RPMI8226 (cell line): ENCODE data around the gene NMD3.
"Not testable (repeated sequence)": the region's sequence is repeated elsewhere in the genome, so short reads cannot be mapped to it uniquely, and the experiment has no call there.

Experiments
- DNase-seq: peaks from one replicate; pipeline ENCODE4 v3.0.0-alpha.2; 2015

Gene NMD3

DNA sequence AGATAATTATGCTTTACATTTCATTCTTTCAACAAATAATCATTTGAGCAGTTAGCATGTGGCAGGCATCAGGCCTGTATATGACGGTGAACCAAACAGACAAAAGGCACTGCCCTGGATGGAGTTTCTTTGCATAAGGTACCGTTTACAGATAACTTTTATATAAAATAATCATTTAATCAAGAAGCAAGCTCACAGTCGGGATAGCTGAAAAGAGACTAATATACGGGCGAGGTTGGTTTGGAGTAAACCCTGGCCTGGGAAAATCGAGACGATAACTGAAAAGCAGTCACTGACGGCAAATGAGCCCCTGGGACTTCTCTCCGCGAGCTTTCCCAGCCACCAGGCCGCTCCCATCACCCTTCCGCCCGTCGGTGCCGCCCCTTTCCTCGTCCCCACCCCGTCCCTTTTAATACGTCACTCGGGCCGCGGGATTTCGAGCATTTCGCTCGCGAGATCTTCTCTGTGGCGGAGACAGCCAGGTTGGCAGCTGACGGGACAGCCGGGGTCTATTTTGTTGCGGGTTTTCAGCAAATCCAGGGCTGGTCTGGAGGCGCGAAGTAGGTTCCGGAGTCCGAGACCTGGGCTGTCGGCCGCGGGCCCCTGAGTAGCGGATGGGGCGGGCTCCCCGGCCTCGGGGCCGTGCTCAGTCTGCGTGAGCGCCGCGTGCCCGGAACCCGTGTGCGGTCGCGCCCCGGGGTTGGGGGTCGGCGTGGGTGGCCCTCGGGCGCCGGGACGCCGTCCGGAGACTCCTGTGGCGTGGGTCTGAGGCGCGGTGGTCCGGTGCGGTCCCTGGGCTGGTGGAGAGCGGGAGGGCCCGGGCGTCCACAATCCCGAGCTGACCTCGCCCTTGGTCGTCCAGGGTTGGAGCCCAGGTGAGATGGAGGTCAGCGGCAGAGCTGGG is at the start of gene NMD3:
Gene NMD3 (plus strand): TSS at position 462 of the 904 bp plus-strand sequence. CDS start 703 bp downstream, outside the sequence.
- peak; percentile 99 for DNase-seq

DNA sequence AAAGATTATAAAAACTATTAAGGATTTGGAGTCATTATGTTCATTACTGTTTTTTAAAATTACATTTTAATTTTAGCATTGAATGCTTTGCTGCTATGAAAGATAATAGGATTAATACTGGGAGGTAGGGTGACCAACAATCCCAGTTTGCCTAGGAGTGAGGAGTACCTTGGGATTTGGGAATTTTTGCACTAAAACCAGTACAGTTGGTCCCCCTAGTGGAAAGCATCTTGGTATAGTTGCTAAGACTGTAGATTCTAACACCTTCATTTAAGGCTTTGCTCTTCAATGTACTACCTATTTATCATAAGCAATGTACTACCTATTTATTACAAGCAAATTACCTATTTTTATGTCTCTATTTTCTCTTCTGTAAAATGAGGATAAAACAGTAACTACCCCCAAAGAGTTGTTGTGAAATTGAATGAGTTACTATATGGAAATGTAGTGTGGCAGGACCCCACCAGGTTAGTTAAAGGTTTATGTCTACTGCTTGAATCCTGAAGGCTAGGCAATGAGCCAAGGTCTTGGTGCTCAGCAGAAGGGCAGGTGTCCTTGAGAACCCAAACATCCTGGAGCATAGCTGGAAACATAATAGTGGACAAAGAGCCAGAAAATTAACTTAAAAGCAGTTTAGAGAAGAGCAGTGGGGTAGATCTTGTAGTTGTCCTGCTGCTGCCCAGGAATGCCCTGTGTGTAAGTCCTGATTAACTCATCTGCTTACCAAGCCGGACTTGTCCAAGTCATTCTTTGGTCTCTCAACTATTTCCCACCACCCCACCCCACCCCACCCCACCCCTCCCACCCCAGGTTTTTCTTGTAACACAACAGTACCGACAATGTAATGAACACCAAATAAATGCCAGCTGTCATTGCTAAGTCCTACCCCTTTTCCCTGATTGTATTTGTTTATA is 49.2 kb upstream of the NMD3 start:
- no peak for DNase-seq

DNA sequence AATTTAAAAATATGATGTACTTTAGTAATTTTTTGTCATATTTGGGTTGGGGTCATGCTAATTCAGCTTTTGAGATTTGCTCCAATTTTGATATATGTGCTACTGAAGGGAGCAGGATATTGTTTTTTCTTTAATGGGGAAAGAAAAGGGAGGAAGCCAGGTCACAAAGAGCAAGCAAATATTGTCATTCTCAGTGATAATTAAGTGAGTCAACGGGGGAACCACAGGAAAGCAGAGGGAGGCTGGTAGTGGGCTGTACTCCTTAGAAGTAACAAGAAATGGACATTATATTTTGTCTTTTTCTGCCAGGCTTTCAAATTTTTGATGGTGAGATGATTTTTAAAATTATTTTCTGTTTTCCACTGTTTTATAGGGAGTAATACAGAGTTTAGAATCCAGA is 45.6 kb upstream of the NMD3 start:
- no peak for DNase-seq

DNA sequence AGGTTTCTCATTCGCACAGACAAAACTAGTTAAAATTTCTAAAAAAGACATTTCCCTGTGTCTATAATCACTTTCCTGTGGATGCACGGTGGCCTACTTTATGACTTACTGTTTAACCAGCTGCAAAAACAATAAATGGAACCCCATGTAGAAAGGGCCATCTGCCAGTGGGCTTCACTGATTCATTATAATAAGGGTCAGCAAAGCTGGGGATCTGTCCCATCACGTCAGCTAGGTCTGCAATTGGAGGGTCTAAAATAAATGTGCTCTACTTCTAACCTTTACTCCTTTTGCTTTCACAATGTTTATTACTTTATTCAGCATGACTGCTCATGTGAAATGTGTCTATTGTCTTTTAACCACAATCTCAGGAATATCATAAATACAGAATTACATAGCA is 43.1 kb upstream of the NMD3 start:
- DNase-seq, result no peak

DNA sequence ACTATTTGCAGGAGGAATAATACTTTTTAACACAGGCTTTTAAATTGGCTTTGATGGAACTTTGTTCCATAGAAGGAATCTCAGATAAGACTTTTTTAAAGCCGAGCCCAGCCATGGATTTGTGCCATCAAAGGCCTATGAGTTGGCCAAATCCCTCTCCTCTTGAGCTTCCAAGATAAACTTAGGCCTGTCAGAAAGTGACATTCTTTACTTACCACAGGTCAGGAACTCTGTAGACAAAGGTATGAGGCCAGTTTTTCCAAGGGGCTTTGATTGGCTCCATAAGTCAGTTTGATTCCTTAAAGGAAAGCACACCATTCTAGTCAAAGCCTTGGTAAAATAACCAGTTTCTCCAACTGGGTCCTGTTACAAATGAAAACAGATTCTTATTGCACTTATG is 39.7 kb upstream of the NMD3 start:
- DNase-seq, result not testable (repeated sequence)

DNA sequence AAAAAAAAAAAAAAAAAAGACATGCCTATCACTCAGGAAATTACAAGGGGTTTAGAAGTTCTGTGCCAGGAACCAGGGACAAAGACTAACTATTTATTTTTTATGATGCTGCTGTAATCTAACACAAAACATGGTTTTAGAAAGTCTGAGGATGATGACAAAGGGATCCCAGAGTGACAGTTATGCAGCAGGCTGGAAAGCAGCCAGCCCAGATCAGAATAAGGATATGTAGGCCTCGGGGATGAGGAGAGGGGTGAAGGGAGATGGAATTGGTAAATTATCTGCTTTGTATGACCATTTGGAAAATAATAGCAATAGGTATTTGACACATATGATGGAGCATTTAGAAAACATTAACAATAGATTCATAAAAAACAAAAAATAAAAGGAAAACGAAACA is 34.1 kb upstream of the NMD3 start:
- DNase-seq, result no peak

DNA sequence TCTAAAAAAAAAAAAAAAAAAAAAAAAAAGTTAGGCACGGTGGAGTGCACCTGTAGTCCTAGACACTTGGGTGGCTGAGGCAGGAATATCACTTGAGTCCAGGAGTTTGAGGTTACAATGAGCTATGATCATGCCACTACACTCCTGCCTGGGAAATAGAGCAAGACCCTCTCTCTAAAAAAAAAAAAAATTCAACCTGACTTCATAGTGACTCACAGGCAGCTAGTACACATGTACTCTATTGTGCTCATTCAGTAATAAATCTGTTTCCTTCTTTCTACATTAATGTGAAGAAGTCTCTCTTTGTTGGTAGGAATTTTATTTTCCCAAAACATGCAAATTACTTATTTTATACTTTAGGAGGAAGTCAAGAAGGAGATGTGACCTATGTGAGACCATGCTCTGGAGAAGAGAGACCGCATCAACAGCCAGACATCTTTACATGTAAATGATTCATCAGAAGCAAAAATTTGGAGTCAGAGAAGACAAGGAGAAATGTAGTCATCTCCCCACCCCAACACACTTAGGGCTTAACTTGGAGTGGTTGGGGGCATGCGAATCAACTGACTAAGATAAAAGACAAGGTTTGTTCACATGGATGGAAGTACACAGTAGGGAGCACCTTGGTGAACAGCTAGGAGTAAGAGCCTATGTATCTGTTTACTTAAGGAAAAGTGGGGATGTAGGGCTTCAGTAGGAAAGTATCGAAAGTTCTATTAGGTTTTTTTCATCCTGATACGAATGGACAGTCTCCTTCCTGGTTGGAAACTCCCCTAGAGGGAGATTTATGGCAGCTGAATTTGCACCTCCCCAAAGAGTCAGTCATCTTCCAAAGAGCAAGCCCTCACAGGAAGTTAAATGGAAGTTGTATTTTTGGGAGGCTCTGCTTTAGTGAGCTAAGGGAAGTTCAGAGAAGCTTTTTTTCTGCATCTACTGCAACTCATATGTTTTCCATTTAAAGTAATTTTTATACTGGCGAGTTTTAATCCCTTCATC is 23.0 kb upstream of the NMD3 start:
- no peak for DNase-seq

DNA sequence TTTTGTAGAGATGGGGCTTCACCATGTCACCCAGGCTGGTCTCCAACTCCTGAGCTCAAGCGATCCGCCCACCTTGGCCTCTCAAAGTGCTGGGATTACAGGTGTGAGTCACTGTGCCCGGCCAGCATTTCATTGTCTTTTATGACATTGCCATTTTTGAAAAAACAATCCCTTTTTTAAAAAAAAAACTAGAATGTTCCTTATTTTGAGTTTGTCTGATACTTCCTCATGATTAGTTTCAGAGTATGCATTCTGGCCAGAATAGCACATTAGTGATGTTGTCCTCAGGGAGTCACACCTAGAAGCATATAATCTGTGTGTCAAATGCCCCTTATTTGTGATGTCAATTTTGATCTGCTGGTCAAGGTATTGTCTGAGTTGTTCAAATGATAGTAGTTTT is 21.2 kb upstream of the NMD3 start:
- DNase-seq, result no peak

DNA sequence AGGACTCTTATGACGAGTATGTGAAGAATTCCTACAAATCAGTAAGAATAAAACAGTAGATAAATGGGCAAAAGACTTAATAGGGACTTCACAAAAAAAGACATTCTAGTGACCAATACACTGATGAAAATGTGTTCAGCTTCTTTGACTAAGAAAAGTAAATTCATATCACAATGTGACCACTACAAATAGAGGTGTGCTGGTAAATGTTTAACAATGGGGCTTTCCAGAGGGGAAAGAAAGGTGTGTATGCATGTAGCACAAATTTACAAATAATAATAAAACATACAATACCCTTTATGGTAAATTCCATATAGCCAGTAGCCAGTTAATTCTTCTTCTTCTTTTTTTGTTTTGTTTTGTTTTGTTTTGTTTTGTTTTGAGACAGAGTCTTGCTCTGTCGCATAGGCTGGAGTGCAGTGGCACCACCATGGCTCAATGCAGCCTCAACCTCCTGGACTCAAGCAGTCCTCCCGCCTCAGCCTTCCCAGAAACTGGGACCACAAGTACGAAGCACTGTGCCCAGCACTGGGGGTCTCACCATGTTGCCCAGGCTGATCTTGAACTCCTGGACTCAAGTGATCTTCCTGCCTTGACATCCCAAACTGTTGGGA is 17.5 kb upstream of the NMD3 start:
- DNase-seq, result no peak

DNA sequence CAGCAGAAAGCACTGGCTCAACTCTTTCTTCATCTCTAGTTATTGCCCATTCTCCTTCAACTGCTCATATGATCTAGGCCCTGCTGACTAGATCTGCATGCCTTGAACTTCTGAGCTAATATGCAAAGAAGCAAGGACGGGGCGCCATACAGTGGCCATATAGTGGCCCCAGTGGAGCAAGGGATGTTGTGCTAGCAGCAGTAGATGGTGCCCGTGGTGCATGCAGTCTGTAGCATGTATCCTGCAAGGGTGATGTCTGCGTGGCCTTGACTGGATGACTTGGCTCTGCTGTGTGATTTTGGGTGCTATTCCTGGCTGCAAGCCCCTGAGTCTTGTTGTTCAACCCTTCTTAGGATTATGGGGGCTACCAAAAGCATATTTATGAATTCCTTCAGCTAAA is 12.2 kb upstream of the NMD3 start:
- peak; percentile 14 for DNase-seq

DNA sequence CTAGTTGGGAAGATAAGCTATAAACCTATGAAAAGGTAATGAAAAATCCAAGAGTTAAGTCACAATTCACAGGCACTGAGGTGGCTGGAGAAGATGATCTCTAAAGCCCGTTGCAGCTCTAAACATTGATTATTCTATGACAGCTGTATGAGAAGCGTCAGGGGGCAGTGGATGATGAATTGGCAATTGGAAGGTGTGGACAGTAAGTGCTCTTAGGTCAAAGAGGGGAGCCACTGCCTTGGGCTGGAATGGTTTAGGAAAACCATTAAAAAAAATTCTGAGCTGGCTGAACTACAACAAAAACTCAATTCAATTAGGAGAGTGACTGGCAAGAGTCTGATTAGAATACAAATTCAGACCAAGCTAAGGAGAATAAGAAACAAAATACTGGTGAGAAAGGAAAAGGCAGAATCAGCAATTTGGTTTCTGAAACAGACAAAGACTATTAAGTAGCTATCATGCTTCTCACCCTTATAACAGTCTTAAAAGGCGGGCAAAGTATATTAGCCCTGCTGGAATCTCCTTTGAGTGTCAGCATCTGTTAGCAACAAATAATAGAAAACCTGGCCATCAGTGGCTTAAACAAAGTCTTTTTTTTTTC is 8.8 kb upstream of the NMD3 start:
- DNase-seq, result no peak

DNA sequence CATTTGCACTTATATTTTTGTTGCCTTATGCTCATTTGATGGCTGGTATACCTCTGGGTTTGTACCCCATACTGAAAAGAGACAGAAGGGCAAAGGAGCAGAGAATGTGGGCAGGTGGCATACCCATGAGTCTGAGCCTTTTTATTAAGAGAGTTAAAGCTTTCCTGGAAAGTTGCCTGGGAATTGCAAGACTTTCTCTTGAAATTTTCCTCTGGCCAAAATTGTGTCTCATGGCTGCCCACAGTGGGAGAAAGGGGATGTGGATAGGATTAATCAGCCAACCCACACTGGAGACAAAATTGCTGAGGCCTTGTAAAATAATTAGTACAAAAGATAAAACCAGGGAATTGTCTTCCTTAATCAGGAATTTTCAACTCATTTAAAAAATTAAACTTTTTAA is 8.2 kb upstream of the NMD3 start:
- no peak for DNase-seq

DNA sequence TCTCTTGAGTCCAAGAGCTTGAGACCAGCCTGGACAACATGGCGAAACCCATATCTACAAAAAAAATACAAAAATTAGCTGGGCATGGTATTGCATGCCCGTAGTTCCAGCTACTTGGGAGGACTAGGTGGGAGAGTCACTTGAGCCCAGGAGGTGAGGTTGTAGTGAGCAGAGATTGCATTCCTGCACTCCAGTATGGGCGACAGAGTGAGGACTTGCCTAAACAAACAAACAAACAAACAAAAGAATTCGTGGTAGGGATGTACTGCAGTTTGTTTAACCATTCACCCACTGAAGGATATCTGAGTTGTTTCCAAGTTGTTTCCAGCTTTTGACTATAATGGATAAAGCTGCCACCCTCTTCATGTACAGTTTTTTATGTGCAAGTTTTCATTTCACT is 7.5 kb upstream of the NMD3 start:
- no peak for DNase-seq

DNA sequence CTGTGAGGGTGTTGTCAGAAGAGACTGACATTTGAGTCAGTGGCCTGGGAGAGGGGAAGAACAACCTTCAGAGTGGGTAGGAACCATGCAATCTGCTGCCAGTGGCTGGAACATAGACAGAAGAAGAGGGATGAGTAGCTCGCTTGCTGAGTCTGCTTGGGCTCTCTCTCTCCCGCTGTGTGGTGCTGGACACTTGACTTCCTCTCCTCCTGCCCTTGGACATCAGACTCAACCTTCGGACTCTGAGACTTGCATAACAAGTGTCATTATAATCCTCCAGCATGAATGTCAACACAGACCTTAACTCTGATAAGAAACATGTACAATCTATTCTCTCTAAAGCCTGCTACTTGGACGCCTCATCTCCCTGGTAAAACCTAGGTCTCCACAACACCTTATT is 5.9 kb upstream of the NMD3 start:
- DNase-seq, result no peak

DNA sequence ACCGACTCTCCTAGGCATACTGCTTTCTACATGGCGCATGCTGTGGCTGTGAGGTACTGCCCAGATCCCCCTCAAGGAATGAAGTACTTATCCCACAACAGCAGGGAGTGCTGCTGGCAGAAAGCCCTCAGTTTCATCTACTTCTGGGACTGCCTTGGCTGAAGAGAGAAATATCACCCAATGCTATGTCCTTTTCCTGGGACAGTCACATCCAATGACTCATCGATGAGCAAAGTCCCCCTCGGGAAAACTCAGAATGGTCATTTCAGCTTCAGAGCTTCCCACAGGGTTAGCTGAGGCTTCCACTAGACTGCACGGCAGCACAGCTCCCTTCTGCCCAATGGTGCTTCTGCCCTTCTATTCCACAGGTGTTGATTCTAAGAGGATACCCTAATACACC is 3.6 kb upstream of the NMD3 start:
- no peak for DNase-seq

DNA sequence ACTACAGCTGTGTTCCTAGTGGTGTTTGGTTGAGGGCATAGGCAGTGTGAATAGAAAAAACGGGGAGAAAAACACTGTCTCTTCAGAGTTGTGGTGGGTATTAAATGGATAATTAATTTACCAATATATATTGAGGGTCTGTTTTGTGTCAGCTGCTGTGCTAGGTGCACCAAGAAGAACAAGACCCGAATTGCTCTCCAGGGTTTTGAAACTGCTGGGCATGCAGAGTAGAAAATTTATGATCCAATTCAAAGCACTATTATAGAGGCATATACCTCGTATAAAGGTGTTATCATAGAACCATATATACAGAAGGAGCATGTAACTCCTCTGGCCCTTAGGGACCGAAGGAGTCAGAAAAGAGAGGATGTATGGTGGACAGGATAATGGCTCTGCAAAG is 1.6 kb upstream of the NMD3 start:
- no peak for DNase-seq

DNA sequence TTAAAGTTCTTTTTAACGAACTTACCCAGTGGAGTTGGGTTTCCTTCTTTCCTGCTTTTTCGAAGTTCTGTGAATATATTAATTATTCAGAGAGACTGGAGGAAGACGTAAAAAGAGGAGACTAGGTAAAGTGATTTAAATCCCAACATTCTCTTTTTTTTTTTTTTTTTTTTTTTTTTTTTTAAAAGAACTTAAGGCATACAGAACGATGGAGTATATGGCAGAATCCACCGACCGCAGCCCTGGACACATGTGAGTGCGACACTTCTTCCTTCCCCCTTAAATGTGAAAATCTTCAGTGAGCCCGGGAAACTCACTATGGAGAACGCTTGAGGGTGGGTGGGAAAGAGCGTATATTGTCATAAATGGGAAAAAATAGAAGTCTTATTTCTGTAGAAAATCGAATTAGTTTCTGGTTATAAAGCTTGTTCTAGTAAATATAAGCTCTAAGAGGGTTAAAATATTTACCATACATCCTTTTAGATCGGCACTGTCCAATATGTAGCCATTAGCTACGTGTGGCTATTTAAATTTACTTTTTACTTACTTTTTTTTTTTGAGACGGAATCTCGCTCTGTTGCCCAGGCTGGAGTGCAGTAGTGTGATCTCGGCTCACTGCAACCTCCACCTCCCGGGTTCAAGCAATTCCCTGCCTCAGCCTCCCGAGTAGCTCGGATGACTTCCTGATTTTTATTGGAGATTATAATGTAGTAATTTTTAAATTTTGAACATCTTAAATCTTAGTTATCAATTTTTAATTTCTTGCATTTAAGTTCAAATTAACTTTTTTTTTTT is 892 bp downstream of the NMD3 start:
- DNase-seq, result peak; percentile 67

DNA sequence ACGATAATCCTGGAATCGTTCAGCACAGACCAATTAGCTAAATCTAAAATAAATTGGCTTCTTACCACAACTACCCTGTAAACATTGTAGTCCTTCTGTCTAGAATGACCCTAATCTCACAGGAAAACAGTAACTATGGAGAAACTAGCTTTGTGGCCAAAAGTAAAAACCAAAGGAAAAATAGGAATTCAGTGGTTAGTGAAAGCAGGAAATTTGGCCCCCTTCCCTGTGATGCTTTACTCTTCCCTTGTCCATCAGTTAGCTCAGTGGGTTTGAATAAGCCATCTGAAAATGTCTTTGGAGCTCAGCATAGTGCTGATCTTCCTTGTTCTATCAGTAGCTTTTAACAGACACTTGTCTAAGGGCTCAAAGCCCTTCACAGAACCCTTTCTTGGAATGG is 1.6 kb downstream of the NMD3 start:
- peak; percentile 16 for DNase-seq

DNA sequence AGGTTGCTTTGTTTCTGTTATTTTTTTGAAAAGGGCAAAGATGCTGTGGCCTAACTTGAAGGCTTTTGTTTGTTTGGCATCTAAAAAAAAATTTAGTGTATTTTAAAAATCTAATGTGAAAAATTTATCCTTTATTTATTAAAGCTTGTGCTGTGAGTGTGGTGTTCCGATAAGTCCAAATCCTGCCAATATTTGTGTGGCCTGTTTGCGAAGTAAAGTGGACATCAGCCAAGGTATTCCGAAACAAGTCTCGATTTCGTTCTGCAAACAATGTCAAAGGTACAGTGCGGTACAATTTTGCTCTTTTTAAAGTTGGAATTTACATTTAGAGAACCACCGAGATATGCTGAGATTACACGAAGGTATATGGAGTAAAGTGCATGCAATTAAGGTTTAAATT is 3.7 kb downstream of the NMD3 start:
- DNase-seq, result no peak

DNA sequence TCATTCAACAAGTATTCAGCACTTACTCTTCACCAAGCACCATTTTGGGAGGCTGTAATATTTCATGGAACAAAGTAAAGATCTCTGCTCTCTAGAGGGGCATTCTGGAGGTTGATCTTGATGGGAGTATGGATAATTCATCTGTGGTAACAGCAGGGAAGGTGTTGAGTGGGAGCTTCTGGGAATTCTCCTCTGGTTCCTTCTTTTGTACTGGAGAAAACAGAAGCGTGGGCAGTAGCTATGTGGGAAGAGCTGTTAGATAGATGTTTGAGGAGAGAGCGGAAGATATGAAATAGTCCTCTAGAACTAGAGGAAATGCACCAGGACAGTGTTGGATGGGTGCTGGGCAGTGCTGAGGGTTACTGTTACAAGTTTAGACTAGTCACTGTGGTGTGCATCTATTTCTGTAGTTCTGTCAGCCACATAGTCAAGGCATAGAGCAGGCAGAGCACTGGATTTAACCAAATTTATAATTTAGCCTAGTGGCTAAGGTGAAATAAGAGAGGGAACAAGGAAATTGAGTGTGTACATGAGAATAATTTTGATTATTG is 9.6 kb downstream of the NMD3 start:
- no peak for DNase-seq

DNA sequence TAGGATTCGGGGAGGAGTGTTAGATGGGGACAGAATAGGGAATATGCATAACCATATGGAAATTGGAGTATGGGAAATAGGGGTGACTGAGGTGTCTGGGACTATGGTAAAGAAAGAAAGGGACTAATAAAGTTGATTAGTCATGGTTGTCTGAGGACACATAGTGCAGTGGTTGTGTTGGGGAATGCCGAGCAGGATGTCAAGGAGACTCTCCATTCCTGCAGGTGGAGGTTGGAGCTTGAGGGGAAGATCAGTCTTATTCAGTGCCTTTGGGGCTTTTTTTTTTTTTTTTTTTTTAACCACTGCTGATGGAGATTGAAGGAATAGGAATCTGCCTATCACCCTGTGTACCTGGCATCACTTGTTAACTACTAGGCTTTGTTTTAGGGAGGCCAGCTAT is 10.8 kb downstream of the NMD3 start:
- DNase-seq, result no peak
